ENCODE data around the gene CLRN3.

DNA sequence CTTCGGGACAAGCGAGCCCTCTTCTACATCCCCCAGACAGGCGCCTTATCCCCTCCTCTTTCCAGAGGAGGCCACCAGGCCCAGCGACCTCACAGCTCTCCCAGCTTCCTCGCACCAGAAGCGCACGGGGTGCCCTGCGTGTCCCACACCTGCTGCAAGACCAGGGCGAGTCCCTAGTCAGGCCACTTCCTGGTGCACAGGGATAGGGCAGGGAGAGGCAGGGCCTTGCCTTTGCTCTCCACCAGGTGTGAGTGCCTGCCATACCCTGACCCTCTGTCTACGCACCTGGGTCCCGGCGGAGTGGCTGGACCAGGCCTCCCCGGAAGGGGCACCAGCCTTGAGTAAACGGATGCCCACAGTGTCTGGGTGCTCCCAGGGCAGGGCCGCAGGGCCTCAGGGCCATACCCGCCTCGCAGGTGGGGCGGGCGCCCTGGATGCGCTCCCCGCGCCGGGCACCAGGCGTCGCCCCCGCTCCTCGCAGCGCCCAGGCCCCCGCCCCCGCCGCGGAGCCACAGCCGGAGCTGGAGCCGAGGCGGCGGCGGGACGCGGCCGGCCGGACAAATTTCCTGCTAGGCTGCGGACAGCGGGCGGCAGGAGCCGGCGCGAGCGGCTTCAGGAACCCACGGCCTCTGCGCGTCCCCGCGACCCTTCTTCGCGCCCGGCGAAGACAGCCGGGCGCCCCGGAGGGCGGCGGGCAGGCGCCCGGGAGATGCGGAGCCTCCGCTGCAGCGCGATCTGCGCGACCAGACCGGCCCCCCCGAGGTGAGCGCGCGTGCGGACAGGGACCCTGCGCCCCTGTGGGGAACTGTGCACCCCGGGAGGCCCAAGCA, 14.0 kb upstream of the CLRN3 start, which contains the start of gene PTPRE:
- TF ChIP-seq, protein P1, sequence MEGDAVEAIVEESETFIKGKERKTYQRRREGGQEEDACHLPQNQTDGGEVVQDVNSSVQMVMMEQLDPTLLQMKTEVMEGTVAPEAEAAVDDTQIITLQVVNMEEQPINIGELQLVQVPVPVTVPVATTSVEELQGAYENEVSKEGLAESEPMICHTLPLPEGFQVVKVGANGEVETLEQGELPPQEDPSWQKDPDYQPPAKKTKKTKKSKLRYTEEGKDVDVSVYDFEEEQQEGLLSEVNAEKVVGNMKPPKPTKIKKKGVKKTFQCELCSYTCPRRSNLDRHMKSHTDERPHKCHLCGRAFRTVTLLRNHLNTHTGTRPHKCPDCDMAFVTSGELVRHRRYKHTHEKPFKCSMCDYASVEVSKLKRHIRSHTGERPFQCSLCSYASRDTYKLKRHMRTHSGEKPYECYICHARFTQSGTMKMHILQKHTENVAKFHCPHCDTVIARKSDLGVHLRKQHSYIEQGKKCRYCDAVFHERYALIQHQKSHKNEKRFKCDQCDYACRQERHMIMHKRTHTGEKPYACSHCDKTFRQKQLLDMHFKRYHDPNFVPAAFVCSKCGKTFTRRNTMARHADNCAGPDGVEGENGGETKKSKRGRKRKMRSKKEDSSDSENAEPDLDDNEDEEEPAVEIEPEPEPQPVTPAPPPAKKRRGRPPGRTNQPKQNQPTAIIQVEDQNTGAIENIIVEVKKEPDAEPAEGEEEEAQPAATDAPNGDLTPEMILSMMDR (IDR thresholded peaks at IDR 0.05) = peak in 2 of 3 donors; percentile 70 to 90
- no peak for TF ChIP-seq EP300 (IDR thresholded peaks at IDR 0.05)

All from ovary (tissue), 3 donors.